Liver (tissue), 3 donors: Measurements from ENCODE around the gene BCKDHA.

Experiments used
- CTCF ChIP-seq: fragments of 150-350 bp; IDR thresholded peaks from 2 replicates; pipeline ENCODE4 v1.5.1; 2017; ENCODE audit warnings: improper control_type of control experiment, low read depth, low read length; ENCODE audit not compliant: missing input control
- GABPA ChIP-seq, 2 donors: IDR thresholded peaks in 1 of 2; conservative IDR thresholded peaks in 1 of 2; 2 replicates each; pipeline ENCODE4 v1.6.1; 2016; ENCODE audit warnings: antibody characterized with exemption in 2 of 2, mild to moderate bottlenecking in 1 of 2, moderate library complexity in 1 of 2
- MAX ChIP-seq: IDR thresholded peaks from 2 replicates; pipeline ENCODE4 v1.6.1; 2016; ENCODE audit warnings: antibody characterized with exemption
- RAD21 ChIP-seq, 2 donors: IDR thresholded peaks; 2 replicates each; pipeline ENCODE4 v1.6.1; 2016; ENCODE audit warnings: antibody characterized with exemption in 2 of 2, mild to moderate bottlenecking in 2 of 2
- REST ChIP-seq: IDR thresholded peaks from 2 replicates; pipeline ENCODE4 v1.6.1; 2016; ENCODE audit warnings: antibody characterized with exemption, mild to moderate bottlenecking
- TAF1 ChIP-seq: conservative IDR thresholded peaks from 2 replicates; pipeline ENCODE4 v1.6.1; 2016; ENCODE audit warnings: antibody characterized with exemption, mild to moderate bottlenecking
- donor health status: healthy.
- donor health status: healthy.

GRCh38 chr19:41441321-41441945, 43.8 kb downstream of the BCKDHA start:
- TF ChIP-seq CTCF (no peak), REST (no peak), MAX (no peak), GABPA (IDR thresholded peaks at IDR 0.05 in 1 of 2, conservative IDR thresholded peaks at IDR 0.05 in 1 of 2) (no peak), RAD21 (IDR thresholded peaks at IDR 0.05) (no peak), TAF1 (no peak)
